ACC112 (cell line): ENCODE results near the gene ATRNL1.
"Not testable (repeated sequence)": the region's sequence is repeated elsewhere in the genome, so short reads cannot be mapped to it uniquely, and the experiment has no call there.

Source experiments
- H2AFZ ChIP-seq: fragments of 200-600 bp; sonication (generic); one replicate; pipeline ENCODE4 v1.6.0; 2017; ENCODE audit warnings: antibody characterized with exemption, low read length; ENCODE audit not compliant: unreplicated experiment
- H3K27ac ChIP-seq: fragments of 200-600 bp; sonication (generic); 2 replicates; pipeline ENCODE4 v1.5.1; 2014; ENCODE audit warnings: low read depth, mild to moderate bottlenecking, antibody characterized with exemption, low read length, moderate library complexity
- H3K27me3 ChIP-seq: fragments of 200-600 bp; sonication (generic); 2 replicates; pipeline ENCODE4 v1.6.1; 2014; ENCODE audit warnings: mild to moderate bottlenecking, antibody characterized with exemption, low read length, moderate library complexity, mixed read lengths; ENCODE audit not compliant: insufficient read depth
- H3K36me3 ChIP-seq: fragments of 200-600 bp; sonication (generic); 2 replicates; pipeline ENCODE4 v1.6.1; 2016; ENCODE audit warnings: mild to moderate bottlenecking, antibody characterized with exemption, low read length, moderate library complexity, mixed read lengths; ENCODE audit not compliant: insufficient read depth
- H3K4me1 ChIP-seq: fragments of 200-600 bp; sonication (generic); one replicate; pipeline ENCODE4 v1.6.1; 2016; ENCODE audit warnings: low read length, mixed read lengths; ENCODE audit not compliant: insufficient read depth, unreplicated experiment, control insufficient read depth
- H3K4me3 ChIP-seq: fragments of 200-600 bp; sonication (generic); 2 replicates; pipeline ENCODE4 v1.5.1; 2014; ENCODE audit warnings: mild to moderate bottlenecking, low read depth, low read length
- H3K79me2 ChIP-seq: fragments of 200-600 bp; sonication (generic); one replicate; pipeline ENCODE4 v1.6.0; 2016; ENCODE audit warnings: low read length; ENCODE audit not compliant: control insufficient read depth, unreplicated experiment, insufficient read depth

Gene ATRNL1

GRCh38 chr10:115295213-115295805 lies 202.1 kb downstream of the ATRNL1 start:
- no peaks in the 10 kb centered on the region for H3K36me3 ChIP-seq
- no peaks in the 10 kb centered on the region for H3K79me2 ChIP-seq
- no peak overlapping the region for H3K27ac ChIP-seq
- no peaks in the 10 kb centered on the region for H3K27me3 ChIP-seq
- no peaks in the 10 kb centered on the region for H3K4me1 ChIP-seq
- no peak overlapping the region for H2AFZ ChIP-seq
- no peak overlapping the region for H3K4me3 ChIP-seq

- no peak overlapping the region for H3K4me3 ChIP-seq
- H3K79me2 ChIP-seq, result no peaks in the 10 kb centered on the region
- H3K27me3 ChIP-seq, result no peaks in the 10 kb centered on the region
- H2AFZ ChIP-seq, result no peak overlapping the region
- no peak overlapping the region for H3K27ac ChIP-seq
- H3K36me3 ChIP-seq, result no peaks in the 10 kb centered on the region
- no peaks in the 10 kb centered on the region for H3K4me1 ChIP-seq
Observed at GRCh38 chr10:115300080-115300479, 206.9 kb downstream of the ATRNL1 start.

GRCh38 chr10:115319669-115320068 lies 226.5 kb downstream of the ATRNL1 start:
- not testable (repeated sequence) for H3K79me2 ChIP-seq, H3K36me3 ChIP-seq, H3K27ac ChIP-seq, H3K4me1 ChIP-seq, H3K27me3 ChIP-seq, H2AFZ ChIP-seq, H3K4me3 ChIP-seq

- Histone ChIP-seq H3K27me3 (no peaks in the 10 kb centered on the region), H3K27ac (no peak overlapping the region), H2AFZ (no peak overlapping the region), H3K79me2 (no peaks in the 10 kb centered on the region), H3K4me1 (no peaks in the 10 kb centered on the region), H3K4me3 (peak overlapping the region; percentile 28; the same call in 1 of the 2 replicates), H3K36me3 (no peaks in the 10 kb centered on the region)
Observed at GRCh38 chr10:115321360-115321759, 228.2 kb downstream of the ATRNL1 start.

- H3K4me1 ChIP-seq, result no peaks in the 10 kb centered on the region
- no peaks in the 10 kb centered on the region for H3K79me2 ChIP-seq
- no peaks in the 10 kb centered on the region for H3K36me3 ChIP-seq
- H3K4me3 ChIP-seq, result no peak overlapping the region
- no peaks in the 10 kb centered on the region for H3K27me3 ChIP-seq
- no peak overlapping the region for H3K27ac ChIP-seq
- no peak overlapping the region for H2AFZ ChIP-seq
Observed at GRCh38 chr10:115328331-115328730, 235.2 kb downstream of the ATRNL1 start.

GRCh38 chr10:115335366-115335765 lies 242.2 kb downstream of the ATRNL1 start:
- Histone ChIP-seq H3K4me3 (no peak overlapping the region), H3K79me2 (no peaks in the 10 kb centered on the region), H3K27ac (no peak overlapping the region), H3K36me3 (no peaks in the 10 kb centered on the region), H3K4me1 (no peaks in the 10 kb centered on the region), H2AFZ (no peak overlapping the region), H3K27me3 (no peaks in the 10 kb centered on the region)

- no peak overlapping the region for H3K4me3 ChIP-seq
- no peaks in the 10 kb centered on the region for H3K79me2 ChIP-seq
- H3K27ac ChIP-seq, result no peak overlapping the region
- no peaks in the 10 kb centered on the region for H3K4me1 ChIP-seq
- H3K27me3 ChIP-seq, result no peaks in the 10 kb centered on the region
- H3K36me3 ChIP-seq, result no peaks in the 10 kb centered on the region
- no peak overlapping the region for H2AFZ ChIP-seq
Observed at GRCh38 chr10:115355162-115355760, 262.1 kb downstream of the ATRNL1 start.

GRCh38 chr10:115367920-115368319 lies 274.8 kb downstream of the ATRNL1 start:
- H3K4me3 ChIP-seq, H3K27me3 ChIP-seq, H2AFZ ChIP-seq, H3K36me3 ChIP-seq, H3K4me1 ChIP-seq, H3K79me2 ChIP-seq, H3K27ac ChIP-seq: not testable (repeated sequence)

- no peaks in the 10 kb centered on the region for H3K79me2 ChIP-seq
- no peak overlapping the region for H3K27ac ChIP-seq
- H2AFZ ChIP-seq, result no peak overlapping the region
- H3K4me3 ChIP-seq, result no peak overlapping the region
- no peaks in the 10 kb centered on the region for H3K36me3 ChIP-seq
- no peaks in the 10 kb centered on the region for H3K27me3 ChIP-seq
- no peaks in the 10 kb centered on the region for H3K4me1 ChIP-seq
Observed at GRCh38 chr10:115379064-115379463, 285.9 kb downstream of the ATRNL1 start.

GRCh38 chr10:115384665-115385064 lies 291.5 kb downstream of the ATRNL1 start:
- H3K4me1 ChIP-seq, result no peaks in the 10 kb centered on the region
- no peak overlapping the region for H3K4me3 ChIP-seq
- H3K27me3 ChIP-seq, result no peaks in the 10 kb centered on the region
- H3K79me2 ChIP-seq, result no peaks in the 10 kb centered on the region
- no peak overlapping the region for H3K27ac ChIP-seq
- H2AFZ ChIP-seq, result no peak overlapping the region
- H3K36me3 ChIP-seq, result no peaks in the 10 kb centered on the region

- H2AFZ ChIP-seq, result no peak overlapping the region
- H3K27me3 ChIP-seq, result no peaks in the 10 kb centered on the region
- no peak overlapping the region for H3K4me3 ChIP-seq
Observed at GRCh38 chr10:115390607-115391006, 297.4 kb downstream of the ATRNL1 start.

More at GRCh38 chr10:115390607-115391006, 297.4 kb downstream of the ATRNL1 start:
- Histone ChIP-seq H3K4me1 (no peaks in the 10 kb centered on the region), H3K36me3 (no peaks in the 10 kb centered on the region), H3K27ac (no peak overlapping the region), H3K79me2 (no peaks in the 10 kb centered on the region)
